GM19099 (cell line): Measurements from ENCODE around the gene DNAJB1.

ENCODE experiments used
- POLR2A ChIP-seq: IDR thresholded peaks from 3 replicates; pipeline ENCODE4 v1.6.1; 2011; ENCODE audit warnings: low read depth; ENCODE audit not compliant: insufficient read length; ENCODE audit errors: extremely low read depth

Gene DNAJB1

DNA sequence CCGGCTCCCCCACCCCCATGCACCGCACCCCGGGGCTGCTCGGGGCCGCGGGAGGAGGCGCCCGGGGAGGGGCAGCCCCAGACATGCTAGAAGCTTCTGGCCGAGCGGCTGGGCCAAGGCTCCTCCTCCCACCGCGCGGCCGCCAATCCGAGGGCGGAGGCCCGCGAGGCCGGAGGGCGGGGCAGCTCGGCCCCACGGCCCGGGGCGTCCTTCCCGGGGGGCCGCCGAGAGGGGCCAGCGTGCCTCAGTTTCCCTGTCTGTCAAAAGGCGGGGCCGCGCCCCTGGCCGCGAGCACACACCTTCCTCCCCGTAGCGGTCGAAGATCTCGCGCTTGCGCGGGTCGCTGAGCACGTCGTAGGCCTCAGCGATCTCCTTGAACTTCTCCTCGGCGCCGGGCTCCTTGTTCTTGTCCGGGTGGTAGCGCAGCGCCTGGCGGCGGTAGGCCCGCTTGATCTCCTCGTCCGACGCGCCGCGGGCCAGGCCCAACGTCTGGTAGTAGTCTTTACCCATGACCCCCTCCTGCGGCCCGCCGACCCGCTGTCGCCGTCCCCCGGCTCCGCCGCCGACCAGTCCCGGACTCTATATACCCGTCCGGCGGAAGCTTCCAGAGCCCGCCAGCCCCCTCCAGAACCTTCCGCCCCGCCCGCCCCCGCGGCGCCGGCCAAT lies at the start of gene DNAJB1:
DNAJB1 (minus strand) TSS at position 558 of the 666 bp plus-strand sequence; CDS start at position 510, 48 bp downstream.
- peak; percentile 97 for TF ChIP-seq POLR2A

DNA sequence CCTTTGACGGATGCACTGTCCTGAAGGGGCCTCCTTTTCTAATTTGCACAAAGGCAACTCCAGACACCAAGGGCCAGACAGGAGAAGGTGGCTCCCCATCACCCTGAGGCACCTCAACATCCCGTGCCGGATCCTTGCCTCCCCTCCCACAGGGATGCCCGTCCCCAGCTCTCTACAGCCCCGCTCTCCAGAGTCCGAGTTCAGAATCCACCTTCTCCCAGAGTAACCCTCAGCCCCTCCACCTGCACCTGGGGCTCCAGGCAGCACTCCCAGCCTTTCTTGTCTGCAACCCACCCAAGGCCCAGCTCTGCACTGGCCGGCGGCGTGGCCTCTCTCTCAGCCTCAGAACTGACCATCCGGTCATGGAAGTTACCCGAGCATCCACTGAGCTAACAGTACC lies 48.9 kb upstream of the DNAJB1 start:
- no peak for TF ChIP-seq POLR2A

DNA sequence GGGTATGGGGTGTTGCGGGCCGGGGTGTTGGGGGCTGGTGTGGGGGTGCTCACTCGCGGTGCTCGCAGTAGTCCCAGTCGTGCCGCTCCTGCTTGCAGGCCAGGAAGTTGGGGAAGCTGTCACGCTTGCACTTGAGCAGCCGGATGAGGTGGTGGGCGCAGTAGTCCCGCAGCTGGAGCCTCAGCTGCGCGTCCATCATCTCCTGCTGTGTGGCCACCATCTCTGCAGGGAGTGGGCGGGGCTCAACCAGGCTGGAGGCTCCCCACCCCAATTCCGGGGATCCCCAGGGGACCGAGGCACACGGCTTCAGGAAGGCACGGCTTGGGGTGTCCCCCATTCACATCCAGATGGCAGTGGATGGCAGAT lies 48.5 kb upstream of the DNAJB1 start:
- TF ChIP-seq POLR2A = no peak

DNA sequence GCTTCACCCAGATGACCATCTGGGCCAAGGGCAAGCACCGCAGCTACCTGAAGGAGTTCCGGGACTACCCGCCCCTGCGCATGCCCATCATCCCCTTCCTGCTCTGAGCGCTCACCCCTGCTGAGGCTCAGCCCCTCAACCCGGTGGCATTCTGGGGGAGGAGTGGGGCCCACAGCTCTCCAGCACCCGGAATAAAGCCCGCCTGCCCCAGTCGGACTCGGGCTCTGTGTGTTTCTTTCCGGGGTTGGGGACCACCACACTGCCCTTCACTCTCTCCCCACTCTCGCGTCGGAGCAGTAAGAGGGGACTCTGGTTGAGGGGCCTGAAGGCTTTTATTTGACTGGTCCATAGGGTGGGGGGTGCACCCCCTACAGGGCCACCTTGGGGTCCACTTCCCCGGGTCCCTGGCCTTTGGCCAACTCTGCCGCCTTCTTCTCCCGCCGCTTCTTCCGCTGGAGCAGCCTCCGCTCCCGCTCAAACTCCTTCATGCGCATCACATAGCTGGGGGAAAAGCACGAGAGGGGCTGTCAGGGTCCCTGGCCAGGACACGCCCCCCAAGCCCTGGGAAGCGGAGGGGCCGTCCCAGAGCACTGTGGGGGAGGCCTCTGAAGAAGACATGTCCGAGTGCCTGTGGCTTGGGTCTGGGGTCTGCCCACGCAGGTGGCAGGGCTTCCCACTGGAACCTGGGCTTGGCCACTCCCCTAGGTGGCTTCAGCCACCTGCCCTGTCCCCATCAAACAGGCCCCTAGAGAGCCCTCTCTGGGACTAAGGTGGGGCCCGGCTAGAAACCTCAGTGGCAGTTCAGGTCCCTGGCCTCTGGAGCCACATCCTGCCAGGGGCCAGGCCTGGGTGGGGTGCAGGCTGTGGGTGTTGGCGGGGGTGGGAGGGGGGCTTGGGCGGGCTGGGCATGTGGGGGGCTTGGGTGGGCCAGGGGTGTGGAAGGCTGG lies 47.8 kb upstream of the DNAJB1 start:
- no peak for TF ChIP-seq POLR2A

DNA sequence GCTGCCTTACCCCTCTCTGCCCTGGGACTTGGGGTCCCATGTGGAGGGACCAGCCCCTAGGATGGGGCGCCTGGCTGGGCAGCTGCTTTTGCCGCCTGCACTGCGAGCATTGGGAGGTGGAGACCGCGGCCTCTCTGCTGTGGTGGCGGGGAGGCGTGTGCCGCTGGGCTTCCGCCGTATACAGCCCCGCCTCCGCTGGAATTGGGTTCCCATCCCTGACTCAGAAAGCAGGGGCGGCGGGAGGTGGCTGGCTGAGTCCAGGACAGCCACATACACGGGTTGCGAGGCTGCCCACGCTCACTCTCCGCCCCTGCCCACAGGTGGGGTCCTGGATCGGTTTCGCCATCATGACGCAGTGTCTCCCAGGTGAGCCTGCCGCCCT lies 47.1 kb upstream of the DNAJB1 start:
- no peak for TF ChIP-seq POLR2A

DNA sequence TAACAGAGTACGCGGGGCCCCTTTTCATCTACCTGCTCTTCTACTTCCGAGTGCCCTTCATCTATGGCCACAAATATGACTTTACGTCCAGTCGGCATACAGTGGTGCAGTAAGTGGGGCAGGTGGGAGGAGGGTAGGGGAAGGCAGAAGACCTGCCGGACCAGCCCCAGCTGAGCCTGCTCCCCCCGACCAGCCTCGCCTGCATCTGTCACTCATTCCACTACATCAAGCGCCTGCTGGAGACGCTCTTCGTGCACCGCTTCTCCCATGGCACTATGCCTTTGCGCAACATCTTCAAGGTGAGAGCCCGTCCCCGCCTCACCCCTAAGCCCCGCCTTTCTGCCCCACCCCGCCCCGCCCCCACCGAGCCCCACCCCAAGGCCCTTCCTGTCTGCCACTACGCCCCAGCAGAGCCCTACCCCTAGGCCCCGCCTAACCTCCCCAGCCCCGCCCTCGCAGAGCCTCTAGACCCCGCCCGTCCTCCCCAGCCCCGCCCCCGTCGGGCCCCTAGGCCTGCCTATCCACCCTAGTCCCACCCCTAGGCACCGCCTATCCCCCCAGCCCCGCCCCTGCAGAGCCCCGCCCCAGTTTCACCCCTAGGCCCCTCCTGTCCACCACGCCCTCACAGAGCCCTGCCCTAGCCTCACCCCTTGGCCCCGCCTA lies 45.9 kb upstream of the DNAJB1 start:
- no peak for TF ChIP-seq POLR2A

DNA sequence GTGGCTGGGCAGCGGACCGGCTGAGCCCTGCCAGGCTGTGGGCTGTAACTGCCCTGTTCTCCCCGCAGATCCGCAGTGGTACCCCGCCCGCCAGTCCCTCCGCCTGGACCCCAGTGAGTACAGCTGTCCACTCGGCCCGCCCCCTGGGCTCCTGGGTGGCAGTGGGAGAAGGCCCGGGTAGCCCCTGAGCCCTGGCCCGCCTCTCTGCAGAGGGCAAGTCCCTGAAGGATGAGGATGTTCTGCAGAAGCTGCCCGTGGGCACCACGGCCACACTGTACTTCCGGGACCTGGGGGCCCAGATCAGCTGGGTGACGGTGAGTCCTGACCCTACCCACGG lies 45.4 kb upstream of the DNAJB1 start:
- no peak for TF ChIP-seq POLR2A

DNA sequence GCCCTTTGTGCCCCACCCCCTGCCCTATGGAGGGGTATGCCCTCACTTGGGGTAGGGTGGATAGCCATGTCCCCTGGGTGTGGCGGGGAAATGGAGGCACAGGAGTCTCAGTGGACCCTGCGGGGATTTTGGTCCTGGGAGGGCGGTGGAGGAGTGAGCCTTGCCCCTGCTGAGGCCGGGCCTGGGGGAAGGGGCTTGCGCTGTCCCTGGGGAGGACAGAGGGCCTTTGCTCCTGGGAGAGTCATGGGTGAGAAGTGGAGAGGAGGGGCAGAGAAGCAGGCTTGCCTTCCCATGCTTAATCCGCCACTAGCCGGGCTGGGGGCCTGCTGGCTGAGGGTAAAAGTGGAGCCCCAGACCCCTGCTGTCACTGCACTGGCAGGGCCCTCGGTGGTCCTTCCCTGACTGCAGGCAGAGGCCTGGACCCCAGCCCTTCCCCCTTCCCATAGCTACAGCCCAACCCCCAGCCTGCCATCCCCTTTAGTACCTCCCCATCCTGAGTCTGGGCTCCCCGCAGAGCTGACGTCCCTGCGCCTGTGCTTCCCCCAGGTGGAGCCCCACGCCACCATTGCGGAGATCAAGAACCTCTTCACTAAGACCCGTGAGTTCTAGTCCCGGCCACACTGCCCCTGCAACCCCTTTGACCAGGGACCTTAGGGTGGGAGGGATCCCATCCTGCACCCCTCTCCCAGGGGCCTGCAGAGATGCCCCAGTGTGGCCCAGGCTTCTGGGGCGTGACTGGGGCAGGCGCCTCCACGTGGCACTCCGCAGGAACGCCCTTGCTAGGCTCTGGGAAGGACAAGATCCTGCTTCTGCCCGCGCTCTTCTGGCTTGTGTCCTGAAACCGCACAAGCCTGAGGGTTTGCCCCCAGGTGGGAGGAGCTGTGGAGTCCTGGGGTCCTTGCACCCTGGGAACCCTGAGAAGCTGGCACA lies 44.7 kb upstream of the DNAJB1 start:
- no peak for TF ChIP-seq POLR2A

DNA sequence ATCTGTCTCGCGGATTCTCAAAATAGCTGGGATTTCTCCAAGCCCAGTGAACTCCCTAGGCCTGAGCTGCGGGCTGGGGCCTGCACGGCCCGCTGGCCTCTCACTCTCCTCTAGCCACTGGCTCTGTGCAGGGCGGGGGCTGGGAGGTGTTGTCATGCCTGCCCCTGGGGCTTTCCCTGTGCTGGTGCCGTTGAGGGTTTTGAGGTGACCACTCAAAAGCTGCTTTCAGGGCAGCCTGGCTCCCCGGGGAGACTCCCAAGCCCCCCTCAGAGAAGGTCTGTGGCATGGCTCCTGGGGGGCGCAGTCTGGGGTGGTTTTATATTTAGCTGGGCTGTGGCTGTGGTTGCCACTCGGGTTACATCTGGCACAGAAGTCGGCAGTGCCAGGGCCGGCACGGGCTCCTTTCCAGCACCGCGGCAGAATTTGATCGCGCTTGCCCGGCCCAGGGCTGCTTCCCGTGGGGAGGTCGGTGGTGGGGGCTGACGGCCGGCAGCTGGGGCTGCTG lies 43.7 kb upstream of the DNAJB1 start:
- TF ChIP-seq POLR2A = no peak

DNA sequence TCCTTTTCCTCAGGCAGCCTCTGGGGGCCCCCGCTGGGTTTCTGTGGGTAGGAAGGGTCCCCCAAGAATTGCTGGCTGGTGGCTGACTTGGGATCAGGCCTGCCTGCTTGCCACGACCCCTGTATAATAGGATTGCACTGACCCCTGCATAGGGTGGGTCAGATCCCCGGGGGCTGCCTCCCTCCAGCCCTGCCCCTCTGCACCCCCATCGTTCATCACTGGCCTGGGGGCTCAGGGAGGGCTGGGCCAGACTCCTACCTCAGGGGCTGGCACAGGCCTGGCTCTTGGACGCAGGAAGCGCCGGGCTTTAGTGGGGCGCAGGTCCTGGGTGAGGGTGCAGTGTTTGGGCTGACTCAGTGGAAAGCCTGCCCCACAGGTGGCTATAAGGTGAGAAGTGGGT lies 43.1 kb upstream of the DNAJB1 start:
- no peak for TF ChIP-seq POLR2A

DNA sequence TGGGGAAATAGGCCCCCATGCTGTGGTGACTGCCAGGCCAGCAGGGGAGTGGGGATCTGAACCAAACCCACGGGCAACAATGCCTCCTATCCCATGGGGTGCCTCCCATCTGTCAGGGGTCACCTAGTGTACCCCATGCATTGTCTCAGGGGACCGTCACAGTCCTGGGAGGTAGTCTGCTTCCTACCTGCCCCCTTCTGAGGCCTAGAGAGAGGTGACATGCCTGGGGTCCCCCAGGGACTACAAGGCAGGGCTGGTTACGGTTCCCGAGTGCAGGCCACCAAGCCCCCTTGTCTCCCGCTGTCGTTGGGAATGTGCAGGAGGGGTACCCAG lies 42.5 kb upstream of the DNAJB1 start:
- no peak for TF ChIP-seq POLR2A

DNA sequence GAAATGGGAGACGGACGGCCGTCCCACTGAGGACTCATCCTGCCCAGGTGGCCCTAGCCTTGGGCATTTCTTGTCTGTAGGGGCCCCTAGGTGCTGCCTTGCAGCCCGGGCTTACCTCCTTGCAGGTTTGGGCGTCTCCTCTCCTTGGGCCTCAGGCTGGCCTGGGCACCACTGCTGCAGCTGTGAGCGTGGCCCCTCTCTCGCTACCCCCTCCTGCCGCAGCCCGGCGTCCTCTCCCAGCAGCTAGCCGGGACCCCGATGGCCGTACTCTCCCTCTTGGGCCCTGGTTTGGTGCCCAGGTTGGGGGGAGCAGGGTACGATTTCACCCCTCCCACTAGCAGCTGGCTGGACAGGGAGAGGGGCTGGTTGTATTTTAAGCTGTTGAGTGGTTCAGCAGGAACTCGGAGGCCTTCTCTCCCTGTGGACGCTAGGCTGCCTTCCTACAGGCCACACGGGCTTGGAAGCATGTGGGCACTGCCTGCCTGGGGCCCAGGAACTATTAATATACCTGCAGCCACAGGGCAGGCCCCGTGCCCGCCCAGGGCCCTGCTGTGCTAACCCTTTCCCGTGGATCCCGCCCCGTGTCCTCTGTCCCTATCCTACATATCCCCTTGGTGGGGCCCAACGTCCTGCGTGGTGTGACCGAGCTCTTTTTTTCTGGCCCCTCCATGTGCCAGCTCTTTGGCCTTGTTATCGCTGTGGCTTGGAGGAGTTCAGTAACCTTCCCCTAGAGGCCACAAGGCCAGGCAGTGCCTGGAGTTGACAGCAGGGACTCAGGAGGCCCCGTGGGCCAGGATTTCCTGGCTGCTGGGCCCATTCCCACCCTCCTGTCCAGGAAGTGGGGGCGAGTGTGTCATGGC lies 41.9 kb upstream of the DNAJB1 start:
- no peak for TF ChIP-seq POLR2A

DNA sequence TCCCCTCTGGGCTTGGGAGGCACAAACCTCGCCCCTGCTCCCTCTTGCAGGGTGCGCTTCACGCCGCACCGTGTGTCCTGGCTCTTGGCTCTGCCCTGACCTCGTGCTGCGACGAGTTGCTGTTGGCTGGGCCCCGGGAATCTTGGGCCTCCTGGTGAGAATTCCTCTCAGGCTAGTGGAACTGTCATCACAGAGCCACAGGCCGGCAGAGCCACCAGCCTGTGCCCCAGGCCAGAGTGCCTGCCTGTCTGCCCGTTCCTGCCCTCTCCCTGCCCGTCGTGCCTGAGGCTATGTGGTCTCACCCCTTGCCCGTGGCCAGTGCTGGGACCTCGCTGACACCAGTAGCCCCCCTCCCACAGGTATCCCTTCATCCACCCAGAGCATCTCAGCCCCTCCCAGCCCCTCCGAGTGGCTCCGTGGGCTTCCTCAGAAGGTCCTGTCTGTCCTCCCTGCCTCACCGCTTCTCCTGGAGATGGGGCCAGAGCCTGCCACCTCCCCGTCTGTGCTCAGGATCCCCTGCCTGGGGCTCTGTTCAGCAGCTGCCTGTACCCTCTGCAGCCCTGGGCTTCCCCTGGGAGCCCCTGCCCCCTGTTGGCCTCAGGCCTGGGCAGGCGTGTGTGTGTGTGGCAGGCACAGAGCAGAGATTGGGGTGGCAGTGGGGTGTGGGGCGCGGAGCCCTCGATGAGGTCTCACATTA lies 40.3 kb upstream of the DNAJB1 start:
- no peak for TF ChIP-seq POLR2A
